Measurements from ENCODE around the gene RUNDC3A.

The RUNDC3A gene

DNA sequence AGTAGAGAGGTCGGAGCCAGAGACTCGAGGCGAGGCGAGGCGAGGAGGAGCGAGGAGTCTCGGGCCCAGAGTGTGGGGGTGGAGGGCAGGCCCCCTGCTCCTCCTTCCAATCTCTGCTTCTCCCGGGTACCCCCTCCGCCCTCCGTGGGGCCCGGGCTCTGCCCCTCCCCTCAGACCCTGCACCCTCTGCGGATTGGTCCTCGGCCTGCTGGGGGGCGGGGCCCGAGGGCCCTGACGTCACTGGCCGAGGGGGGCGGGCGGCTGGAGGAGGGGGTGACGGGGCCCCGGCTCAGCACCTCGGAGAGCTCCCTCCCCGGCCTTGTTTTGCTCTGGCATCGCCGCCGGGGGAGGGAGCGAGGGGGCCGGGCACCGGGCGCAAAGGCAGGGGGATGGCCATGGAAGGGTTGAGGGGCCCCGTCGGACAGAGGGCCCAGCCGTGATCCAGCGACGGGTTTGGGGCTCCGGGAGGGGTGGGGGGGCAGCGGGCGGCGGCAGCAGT lies at the start of gene RUNDC3A:
TSS of gene RUNDC3A (plus strand) at position 282 of the 499 bp plus-strand sequence. CDS start 232 bp downstream, outside the sequence.
- peak; percentile 86 for DNase-seq

DNA sequence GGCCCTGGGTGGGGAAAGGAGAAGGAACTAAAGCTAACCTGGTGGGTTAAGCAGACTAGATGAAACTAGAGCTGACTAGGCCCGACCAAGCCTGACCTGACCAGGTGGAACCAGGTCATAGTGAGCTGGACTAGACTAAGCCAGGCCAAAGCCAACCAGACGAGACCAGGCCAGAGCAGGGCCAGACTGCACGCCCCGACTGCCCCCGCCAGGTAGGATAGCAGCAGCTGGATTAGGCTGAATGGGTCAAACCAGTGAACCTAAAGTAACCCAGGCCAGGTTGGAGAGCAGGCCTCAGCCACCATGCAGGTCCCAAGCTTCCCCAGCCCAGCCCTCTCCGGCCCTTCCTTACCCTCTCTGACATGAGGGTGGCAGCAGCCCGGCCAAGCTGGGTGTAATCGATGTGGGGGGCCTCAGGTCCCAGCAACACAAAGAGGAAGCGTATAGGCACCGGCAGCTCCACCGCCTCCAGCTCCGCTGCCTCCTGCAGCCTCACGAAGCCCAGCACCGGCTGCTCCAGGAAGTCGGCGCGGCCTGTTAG lies 49.5 kb upstream of the RUNDC3A start:
- no peak for DNase-seq

DNA sequence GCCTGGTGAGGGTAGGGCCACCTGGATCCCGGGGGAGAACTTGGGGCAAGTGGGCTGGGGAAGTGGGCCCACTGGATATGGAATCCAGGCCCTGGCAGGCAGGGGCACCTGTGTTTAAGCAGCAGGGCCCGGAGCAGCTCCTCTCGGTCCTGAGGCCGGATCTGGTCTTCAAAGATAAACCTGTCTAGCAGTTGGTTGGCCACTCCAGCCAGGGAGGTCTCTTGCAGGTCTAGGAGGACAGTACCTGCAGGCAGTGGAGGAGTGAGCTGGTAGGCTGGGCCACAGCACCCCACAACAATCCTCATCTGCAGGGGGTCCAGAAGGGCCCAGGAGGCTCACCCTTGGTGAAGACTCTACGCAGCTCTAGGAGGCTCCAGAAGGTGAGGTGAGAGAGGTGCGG lies 48.1 kb upstream of the RUNDC3A start:
- no peak for DNase-seq

DNA sequence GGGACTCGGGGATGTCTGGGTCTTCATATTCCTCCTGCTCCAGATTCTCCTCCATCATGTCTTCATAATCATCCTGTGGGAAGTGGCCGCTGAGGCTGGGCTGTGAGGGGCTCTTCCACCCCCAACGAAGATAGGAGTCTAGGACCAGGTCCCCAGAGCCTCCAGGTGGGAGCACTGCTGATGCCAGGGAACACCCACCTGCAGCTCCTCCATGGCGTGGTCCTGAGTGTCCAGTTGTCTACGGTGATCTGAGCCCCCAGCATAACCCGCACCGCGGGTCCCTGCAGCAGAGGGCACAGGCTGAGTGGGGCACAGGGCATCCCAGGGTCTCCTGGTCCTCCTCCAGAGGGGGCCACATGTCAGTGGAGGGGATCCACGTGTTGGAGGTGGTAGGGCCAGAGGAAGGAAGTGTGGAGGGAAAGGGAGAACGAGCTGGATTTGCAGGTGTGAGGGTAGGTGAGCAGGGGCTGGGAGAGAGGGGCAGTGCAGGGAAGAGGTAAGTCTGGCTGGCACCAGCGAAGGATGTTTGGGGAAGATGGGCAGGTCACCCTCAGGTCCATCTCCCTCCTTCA lies 45.7 kb upstream of the RUNDC3A start:
- no peak for DNase-seq

DNA sequence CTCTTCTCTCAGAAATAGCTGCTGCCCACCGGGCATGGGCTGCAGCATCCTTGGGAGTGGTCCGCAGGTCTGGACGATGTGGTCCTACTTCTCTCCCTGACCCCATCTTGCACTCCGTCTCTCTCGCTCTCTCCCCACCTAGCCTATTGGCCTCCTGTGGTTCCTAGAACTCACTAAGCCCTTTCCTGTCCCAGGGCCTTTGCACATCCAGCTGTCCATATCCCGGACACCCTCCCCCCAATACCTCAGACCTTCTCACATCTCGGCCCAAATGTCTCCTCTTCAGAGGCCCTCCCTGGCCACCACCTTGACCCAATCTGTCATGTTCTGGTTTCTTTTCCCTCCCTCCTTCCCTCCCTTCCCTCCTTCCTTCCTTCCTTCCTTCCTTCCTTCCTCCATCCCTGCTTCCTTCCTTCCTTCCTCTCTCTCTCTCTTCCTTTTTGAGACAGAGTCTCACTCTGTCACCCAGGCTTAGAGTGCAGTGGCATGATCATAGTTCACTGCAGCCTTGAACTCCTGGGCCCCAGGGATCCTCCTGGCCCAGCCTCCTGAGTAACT lies 45.0 kb upstream of the RUNDC3A start:
- DNase-seq = no peak

DNA sequence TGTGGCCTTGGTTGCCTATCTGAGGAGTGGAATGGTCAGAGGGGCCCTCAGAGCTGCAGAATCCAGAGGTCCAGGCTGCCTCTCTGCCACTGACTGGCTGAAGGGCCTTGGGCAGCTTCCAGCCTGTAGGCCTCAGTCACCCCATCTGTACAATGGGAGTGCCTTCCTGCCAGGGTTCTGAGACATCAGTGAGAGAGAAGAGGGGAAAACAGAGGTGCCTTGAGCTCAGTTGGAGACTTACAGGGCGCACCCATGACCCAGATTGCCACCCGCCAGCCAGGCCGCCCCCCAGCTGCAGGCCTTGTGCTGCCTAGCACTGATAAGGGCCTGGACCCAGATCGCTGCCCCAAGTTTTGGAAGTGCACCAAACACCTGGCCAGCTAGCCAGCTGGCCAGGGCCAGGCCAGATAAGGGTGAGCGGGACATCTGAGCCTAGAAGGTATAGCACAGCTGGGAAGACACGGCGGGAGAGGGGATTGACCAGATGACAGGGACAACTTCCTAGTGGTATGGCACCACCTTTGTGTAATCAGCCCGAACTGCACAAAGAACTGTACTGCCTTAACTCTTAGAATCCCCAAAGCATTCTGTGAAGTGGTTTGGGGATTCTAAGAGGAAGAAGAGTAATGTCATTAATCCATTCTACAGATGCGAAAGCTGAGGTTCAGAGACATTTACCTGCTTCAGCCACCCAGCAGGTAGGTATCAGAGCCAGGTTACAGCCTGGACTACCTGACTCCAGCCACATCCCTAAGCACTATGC lies 41.8 kb upstream of the RUNDC3A start:
- no peak for DNase-seq

DNA sequence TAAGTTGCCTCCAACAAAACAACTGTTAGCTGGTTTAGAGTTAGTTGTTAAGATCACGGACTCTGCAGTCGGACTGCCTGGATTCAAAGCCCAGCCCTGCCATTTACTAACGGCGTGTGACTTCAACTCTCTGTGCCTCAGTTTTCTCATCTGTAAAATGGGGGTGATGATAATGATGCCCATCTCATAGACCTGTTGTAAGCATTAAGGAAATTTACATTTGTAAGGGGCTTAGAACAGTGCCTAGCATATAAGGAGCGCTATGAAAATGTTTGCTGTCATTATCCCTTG lies 41.3 kb upstream of the RUNDC3A start:
- no peak for DNase-seq

DNA sequence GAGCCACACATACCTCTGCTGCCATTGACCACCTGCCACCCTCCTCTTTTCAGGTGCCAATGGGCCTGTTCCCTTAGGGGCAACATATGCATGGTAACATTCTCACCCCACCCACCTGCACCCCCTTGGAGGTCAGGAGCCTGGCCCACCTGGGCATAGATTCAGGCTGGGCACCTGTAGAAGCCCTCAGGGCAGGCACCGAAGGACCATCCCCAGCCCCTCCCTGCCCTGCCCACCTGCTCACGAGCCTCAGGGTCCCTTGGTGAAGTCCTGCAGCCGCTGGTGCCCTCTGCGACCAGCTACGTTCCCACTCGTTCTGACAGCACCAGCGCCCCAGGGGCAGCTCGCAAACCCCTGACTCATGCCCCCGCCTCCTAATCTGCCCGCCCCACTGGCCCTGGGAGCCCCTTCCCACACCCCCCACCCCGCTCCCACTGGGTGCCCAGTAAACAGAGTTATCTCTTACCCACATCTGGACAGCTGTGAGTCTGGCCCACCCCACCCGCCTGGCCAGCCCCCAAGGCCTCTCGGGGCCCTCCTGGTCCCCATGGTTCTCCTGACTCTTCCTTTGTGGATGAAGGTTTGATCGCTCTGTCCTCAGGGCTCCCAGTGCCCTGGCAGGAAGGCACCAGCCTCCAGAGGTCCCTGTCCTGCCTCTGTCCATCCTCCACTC lies 40.4 kb upstream of the RUNDC3A start, which contains the start of gene SLC4A1:
TSS of gene SLC4A1 (minus strand) at position 318 of the 673 bp plus-strand sequence. CDS start 5,269 bp downstream, outside the sequence.
- no peak for DNase-seq

DNA sequence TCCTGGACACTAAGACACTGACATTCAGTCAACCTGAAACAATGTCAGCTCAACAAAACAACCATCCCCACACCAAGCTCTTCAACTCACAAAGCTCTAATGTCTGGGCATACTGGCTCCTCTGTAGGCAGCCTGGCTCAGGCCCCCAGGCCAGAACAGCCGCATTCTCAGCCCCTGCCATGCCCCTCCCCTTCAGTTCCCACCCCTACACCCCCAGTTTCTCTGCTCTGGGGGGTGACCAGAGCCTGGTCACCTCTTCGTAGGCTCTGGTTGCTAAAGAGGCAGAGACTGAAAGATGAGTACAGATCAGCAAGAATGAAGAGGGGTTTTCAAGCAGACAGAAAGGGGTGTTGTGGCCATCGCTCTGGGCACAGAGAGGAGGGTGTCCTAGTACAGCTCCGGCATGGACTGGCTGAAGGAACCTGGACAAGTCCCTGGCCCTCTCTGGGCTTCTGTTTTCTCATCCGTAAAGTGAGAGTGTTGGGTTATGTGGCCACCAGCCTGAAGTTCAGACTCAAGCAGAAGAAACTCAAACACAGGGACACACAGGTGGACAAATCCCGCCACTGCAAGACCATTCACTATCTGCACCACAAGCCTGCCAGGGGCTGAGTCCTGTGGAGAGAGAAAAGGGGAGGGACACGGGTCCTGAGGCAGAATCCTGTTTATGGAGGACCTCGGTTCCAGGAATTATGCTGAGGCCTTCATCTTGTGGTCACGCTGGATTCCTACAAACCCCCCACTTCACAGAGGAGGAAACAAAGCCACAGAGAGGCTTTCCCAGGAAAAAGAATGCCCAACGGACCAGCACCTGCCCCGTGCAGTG lies 39.5 kb upstream of the RUNDC3A start:
- DNase-seq = no peak

DNA sequence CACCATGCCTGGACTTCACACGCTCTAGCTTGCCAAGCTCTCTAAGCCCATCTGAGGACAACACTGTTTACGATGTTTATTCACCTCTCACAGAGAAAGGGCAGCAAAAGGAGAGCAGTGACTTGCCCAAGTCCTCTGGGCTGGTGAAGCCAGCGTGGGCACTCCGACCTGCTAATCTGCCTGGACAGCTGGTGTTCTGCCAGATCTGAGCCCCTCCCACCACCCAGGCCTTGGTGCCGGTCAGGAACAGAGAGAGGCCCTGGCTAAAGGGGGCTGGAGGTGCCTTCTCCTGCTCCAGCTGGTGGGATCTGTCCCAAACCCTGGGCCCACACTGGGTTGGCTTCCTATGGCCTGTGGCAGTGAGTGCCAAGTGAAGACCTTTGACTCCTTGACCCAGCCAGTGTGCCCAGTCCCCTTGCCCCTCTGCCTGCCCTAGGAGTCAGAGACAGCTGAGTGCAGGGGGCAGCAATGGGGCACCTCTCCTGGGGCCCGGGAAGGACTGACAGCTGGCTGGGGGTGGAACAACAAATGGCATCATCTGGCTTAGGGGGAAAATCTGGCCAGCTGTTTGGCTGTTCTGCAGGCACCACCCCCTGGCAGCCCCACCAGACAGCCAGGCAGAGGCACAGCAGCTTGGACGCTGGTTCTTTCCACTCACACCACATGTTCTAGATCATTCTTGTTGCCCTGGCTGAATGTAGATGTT lies 38.7 kb upstream of the RUNDC3A start:
- no peak for DNase-seq

DNA sequence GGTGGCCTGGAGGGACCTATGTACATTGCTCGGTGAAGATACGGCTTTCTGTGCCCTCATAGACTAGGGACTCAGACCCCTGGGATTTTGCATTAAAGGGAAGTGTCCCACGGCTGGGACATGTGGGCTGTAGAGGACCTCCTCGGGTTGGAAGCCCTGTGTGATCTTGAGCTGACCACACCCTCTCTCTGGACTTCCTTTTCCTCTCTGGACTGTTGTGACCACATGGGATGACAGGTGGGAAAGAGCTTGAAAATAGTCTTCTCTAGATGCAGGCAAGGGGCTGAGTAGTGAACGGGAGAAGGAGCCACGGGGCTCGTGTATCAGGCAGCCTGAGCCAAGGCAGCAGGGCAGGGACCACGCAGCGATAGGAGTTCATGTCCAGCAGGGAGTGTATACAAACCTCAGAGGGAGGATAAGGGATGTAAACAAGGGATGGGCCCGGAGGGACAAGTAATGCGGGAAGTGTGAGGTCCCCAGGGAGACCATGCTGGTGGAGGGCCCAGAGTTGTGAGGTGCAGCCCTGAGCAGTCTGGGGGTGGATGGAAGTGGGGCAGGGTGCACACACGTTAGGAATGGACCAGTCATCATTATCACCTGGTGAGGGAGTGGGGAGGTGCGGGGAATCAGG lies 36.0 kb upstream of the RUNDC3A start:
- DNase-seq = no peak

DNA sequence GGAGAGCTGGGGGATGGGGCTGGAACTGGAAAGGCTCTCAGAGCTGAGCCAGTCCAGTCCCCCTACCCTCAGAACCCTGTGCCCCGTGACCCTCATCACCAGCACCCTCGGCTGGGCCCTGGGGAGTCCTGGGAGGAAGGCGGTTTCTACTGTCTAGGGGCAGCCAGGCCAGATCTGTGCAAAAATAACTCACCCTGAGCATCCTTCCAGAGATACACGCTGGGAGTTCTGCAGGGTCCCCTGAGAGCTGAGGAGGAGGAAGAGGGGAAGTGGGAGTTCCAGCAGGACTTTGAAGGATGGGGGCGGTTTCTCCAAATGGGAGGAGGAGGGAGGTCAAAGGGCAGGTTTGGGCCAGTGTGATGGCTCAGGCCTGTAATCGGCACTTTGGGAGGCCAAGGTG lies 35.4 kb upstream of the RUNDC3A start:
- no peak for DNase-seq

DNA sequence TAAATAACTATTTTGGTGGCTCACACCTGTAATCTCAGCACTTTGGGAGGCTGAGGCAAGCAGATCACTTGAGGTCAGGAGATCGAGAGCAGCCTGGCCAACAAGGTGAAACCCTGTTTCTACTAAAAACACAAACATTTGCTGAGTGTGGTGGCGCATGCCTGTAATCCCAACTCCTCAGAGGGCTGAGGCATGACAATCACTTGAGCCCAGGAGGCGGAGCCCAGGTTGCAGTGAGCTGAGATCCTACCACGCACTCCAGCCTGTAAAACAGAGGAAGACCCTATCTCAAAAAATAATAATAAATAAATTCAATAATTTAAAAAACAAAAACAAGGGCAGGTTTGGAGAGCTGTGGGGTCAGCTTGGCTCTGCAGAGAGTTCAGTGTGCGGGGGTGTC lies 34.8 kb upstream of the RUNDC3A start:
- no peak for DNase-seq

DNA sequence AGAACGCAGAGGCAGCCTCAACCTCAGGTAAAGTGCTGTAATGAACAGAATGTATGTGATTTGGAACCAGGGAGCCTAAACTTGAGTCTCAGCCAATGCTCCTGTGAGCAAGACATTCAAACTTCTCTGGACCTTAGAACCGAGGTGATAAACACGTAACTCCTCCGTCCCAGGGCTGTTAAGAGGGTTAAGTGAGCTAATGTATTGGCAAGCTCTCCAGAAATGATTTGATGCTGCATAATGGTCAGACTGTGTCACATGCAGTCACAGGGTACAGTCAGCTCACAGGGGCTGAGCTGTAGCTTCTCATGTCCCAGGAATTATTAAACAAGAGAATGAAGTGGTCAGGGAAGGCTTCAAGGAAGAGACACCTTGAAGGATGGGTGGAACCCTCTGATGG lies 30.4 kb upstream of the RUNDC3A start:
- no peak for DNase-seq

DNA sequence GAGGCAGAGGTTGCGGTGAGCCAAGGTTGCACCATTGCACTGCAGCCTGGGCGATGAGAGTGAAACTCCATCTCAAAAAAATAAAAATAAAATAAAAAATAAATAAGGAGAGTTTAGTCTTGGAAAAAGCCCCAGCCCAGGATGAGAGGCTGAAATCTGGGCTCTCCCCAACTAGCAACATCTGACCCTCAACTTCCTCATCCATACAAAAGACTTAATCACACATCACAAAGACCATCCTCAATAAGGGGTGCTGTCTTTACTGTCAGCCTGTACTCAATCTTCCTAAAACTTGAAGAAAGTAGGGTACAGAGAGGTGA lies 29.1 kb upstream of the RUNDC3A start:
- no peak for DNase-seq

DNA sequence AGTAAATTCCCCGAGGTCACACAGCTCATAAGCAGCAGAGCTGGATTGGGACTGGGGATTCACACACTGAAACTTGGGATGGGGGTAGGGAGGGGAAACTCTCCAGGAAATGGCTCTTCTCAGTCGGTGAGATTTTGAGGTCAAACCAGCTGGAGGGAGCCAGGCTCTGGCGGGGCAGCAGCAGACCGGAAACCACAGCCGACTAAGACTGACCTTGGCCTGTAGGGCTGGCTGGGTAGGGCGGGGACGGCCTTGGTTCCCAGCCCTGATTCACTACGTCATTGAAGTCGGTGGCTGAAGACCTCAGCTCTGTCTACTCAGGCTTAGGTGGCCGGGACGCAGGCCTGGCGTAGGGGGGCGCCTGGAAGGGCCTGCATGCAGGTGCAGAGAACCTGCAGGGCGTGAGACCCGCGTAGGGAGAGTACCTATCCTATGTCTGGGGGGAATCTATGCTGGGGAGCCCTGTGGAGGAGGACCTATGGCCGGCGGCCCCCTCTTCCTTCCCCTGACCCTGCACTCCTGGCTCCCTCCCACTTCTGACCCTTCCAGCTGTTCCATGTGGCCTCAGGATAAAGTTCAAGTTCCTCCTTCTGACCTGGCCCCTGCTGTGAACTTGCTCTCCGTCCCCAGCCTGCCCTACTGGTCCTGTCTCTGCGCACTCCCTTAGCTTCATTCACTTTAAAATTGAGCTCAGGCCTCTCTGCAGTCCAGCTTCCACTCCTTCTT lies 28.6 kb upstream of the RUNDC3A start:
- DNase-seq = no peak

DNA sequence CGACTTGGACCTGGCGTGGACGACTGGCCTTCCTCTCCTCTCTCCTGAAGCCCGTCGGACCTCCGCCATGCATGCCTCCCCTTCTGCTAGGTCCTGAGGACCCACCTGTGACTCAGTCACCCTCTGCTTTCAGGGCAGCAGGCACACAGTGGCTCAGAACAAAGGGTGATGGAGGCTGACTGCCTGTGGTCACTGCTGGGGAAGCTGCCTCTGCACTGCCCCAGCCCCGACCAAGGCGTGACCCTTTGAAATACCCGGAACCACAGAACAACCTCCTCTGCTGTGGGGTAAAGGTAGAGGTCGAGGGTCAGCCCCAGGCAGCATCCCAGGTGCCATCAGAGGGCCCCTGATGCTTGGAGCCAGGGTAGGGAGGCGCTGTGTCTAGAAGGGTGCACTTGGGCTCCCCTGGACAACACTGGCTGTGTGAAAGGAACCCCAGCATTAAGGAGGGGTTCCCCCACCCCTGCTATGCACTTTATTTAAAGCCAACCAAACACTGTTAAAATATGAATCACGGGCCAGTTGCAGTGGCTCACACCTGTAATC lies 27.9 kb upstream of the RUNDC3A start:
- DNase-seq = no peak

DNA sequence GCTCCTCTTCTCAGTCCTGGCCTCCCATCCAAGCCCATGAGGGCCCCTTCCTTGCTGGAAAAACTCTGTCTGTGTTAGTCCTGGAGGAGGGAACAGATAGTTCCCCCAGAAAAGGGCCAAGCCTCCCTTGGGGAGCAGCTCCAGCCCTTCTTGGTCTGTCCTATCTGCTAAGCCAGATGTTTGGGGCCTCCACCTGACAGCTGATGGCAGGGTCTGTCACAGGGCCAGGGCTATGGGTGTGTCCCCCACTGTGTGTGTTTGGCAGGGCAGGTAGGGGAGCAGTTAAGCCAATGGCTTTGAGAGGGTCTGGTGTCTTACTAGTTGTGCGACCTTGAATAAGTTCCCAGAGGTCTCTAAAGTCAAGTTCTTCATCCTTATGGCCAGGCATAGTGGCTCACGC lies 26.8 kb upstream of the RUNDC3A start:
- no peak for DNase-seq

DNA sequence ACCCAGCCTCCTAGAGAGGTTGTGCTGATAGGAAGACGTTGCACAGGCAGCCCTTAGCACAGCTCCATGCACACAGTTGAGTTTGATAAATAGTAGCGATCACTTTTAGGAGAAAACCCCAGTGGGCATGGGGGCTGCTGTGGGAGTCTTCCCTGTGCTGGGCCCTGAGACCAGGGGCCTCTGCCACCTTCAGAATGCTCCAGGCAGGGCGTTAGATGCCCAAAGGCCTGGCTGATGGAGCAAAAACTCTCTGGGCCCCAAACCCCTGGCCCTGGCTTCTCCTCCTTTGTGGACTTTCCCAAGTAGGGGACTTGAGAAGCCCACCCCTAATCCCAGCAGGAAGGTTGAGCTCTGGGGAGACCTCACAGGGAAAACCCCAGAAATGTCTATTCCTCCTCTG lies 26.1 kb upstream of the RUNDC3A start:
- no peak for DNase-seq

DNA sequence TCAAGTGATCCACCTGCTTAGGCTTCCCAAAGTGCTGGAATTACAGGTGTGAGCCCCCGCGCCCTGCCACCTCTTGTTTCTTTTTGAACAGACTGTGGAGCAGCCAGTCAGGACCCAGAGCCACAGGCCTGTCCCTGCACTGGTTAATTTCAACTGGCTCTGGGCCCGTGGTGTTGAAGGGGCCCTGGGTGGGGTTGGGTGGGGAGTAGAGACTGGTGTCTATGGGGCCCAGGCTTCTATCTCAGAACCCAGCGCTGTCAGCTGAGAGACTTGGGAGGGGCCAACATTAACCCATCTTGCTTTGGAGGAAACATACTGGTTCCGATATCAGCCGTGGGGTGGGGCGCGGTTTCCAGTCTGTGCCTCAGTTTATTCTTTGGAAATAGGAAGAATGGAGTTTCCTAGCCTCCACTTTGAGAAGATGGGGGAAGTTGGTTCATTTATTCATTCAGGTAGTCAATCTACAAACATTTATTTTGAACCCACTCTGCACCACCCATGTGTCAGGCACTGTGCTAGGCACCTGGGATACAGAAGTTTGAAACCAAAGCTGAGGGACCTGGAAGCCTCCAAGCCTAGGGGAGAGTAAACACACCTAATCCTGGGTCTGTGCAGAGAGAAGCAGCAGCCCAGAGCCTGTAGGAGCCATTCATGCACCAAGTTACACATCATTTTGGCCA lies 24.9 kb upstream of the RUNDC3A start:
- no peak for DNase-seq
